HepG2 (cell line): ENCODE data around the gene FAM114A1. TPM values are rescaled to one million over a fixed set of nuclear protein-coding genes. Genes with fewer than 3 reads are reported as not detected.

ENCODE experiments used
- ATAC-seq: fragments of 200-7000 bp; cut with Tn5 transposase; 3 replicates; pipeline ENCODE4 v1.9.1; 2020; ENCODE audit warnings: mild to moderate bottlenecking, moderate library complexity
- BruUV-seq: library from RNA; stranded (reverse); fragments of 400-500 nt; replicated peaks from 2 replicates; lab custom pipeline; 2021; lab: Mats Ljungman, UMichigan
- CTCF ChIA-PET: fragments of 300-600 bp; formaldehyde crosslinking; extraction: SDS; loops from one replicate; lab custom pipeline; 2021; ENCODE audit warnings: low total read pairs, inconsistent platforms, low intra/inter-chr PET ratio; lab: Yijun Ruan, JAX
- POLR2A ChIA-PET: fragments of 350-600 bp; sonication (Branson Sonifier 250); formaldehyde crosslinking; loops from one replicate; lab custom pipeline; 2020; ENCODE audit warnings: antibody characterized with exemption, inconsistent platforms; lab: Yijun Ruan, JAX
- DNase-seq: peaks from one replicate; pipeline ENCODE4 v3.0.0-alpha.2; 2015; ENCODE audit warnings: low spot score
- FAIRE-seq: peaks from 3 replicates; lab custom pipeline; 2011; peaks lifted over from hg19 to GRCh38; lab: Jason Lieb, UNC
- H2AFZ ChIP-seq: one replicate; pipeline ENCODE4 v1.6.1; 2011; ENCODE audit warnings: low read length, inconsistent platforms
- H3K27ac ChIP-seq: fragments of 300-600 bp; 3 replicates; pipeline ENCODE4 v1.8.0; 2011; ENCODE audit warnings: mixed run types, mild to moderate bottlenecking, mixed read lengths, low read length, inconsistent platforms; ENCODE audit not compliant: insufficient read depth; ENCODE audit errors: extremely low read length
- H3K27me3 ChIP-seq, 2 experiments: fragments of 200-600 bp in 1 of 2; 2 replicates in 1 of 2; 3 replicates in 1 of 2; pipeline versions ENCODE4 v1.6.0 to v1.8.0; 2011; ENCODE audit warnings: low read length in 2 of 2, mild to moderate bottlenecking in 2 of 2, moderate library complexity in 2 of 2, inconsistent platforms in 1 of 2; ENCODE audit not compliant: insufficient read depth in 2 of 2, control insufficient read depth in 1 of 2
- H3K36me3 ChIP-seq, 2 experiments: fragments of 200-600 bp in 1 of 2; replicated peaks in 1 of 2; 2 replicates in 1 of 2; 3 replicates in 1 of 2; pipeline versions ENCODE4 v1.5.1 to v1.8.0; 2011; ENCODE audit warnings: low read length in 2 of 2, inconsistent platforms in 1 of 2; ENCODE audit not compliant: insufficient read depth in 2 of 2, control insufficient read depth in 1 of 2
- H3K4me1 ChIP-seq: 2 replicates; pipeline ENCODE4 v1.5.1; 2012; ENCODE audit warnings: low read length, inconsistent platforms; ENCODE audit not compliant: insufficient read depth
- H3K4me2 ChIP-seq: 2 replicates; pipeline ENCODE4 v1.6.0; 2011; ENCODE audit warnings: low read depth, low read length, inconsistent platforms
- H3K4me3 ChIP-seq, 3 experiments: fragments of 200-600 bp in 1 of 3; sonication (generic), shearing (Covaris generic) in 1 of 3; replicated peaks in 1 of 3; 2 replicates each; pipeline ENCODE4 v1.5.1; 2011 to 2016; ENCODE audit warnings: low read length in 3 of 3, inconsistent platforms in 2 of 3, low read depth in 2 of 3, mild to moderate bottlenecking in 2 of 3, control low read depth in 1 of 3, mixed read lengths in 1 of 3; ENCODE audit not compliant: insufficient read depth in 1 of 3
- H3K79me2 ChIP-seq: one replicate; pipeline ENCODE4 v1.6.1; 2011; ENCODE audit warnings: low read length, inconsistent platforms; ENCODE audit not compliant: insufficient read depth
- H3K9ac ChIP-seq: 2 replicates; pipeline ENCODE4 v1.6.0; 2011; ENCODE audit warnings: mild to moderate bottlenecking, low read depth, low read length, inconsistent platforms; ENCODE audit not compliant: insufficient read depth
- H3K9me3 ChIP-seq: 2 replicates; pipeline ENCODE4 v1.5.1; 2012; ENCODE audit warnings: mild to moderate bottlenecking, low read length
- H4K20me1 ChIP-seq: 2 replicates; pipeline ENCODE4 v1.6.0; 2011; ENCODE audit warnings: inconsistent platforms, mild to moderate bottlenecking, low read length, moderate library complexity; ENCODE audit not compliant: insufficient read depth
- ASH2L ChIP-seq: fragments of 300-600, 200-600 bp; sonication (generic); IDR thresholded peaks from 2 replicates; pipeline ENCODE4 v1.7.0; 2017; ENCODE audit warnings: low read depth, mild to moderate bottlenecking, moderate library complexity, mixed read lengths, low read length; ENCODE audit not compliant: insufficient read length
- ATRX ChIP-seq: sonication (generic); formaldehyde crosslinking; IDR thresholded peaks from 2 replicates; pipeline ENCODE4 v1.4.0; 2020; ENCODE audit warnings: missing genetic modification reagents, borderline replicate concordance
- CTCF ChIP-seq: sonication (generic); formaldehyde crosslinking; IDR thresholded peaks from 2 replicates; pipeline ENCODE4 v1.5.0; 2020; ENCODE audit warnings: mild to moderate bottlenecking, missing genetic modification reagents, moderate library complexity
- DZIP1 ChIP-seq: sonication (generic); formaldehyde crosslinking; IDR thresholded peaks from 2 replicates; pipeline ENCODE4 v1.5.0; 2020; ENCODE audit warnings: mild to moderate bottlenecking, missing genetic modification reagents
- ERF ChIP-seq: IDR thresholded peaks from 2 replicates; pipeline ENCODE4 v1.6.1; 2018; ENCODE audit warnings: missing biosample characterization, missing genetic modification reagents
- GRHL1 ChIP-seq: sonication (generic); formaldehyde crosslinking; conservative IDR thresholded peaks from 2 replicates; pipeline ENCODE4 v1.8.0; 2022; ENCODE audit warnings: missing genetic modification reagents
- HNRNPL ChIP-seq: fragments of 200-400 bp; formaldehyde crosslinking; IDR thresholded peaks from 2 replicates; pipeline ENCODE4 v1.6.1; 2017; ENCODE audit warnings: mild to moderate bottlenecking, low read depth, low read length
- LRRFIP1 ChIP-seq: sonication (generic); formaldehyde crosslinking; conservative IDR thresholded peaks from 2 replicates; pipeline ENCODE4 v1.4.0; 2020; ENCODE audit warnings: missing genetic modification reagents
- MTA1 ChIP-seq: sonication (generic); formaldehyde crosslinking; IDR thresholded peaks from 2 replicates; pipeline ENCODE4 v1.4.0; 2020; ENCODE audit warnings: missing genetic modification reagents, mild to moderate bottlenecking, borderline replicate concordance
- SMARCC2 ChIP-seq: fragments of 450-650 bp; IDR thresholded peaks from 2 replicates; pipeline ENCODE4 v1.6.1; 2017; ENCODE audit warnings: antibody characterized with exemption, mild to moderate bottlenecking
- ZBTB21 ChIP-seq: sonication (generic); formaldehyde crosslinking; IDR thresholded peaks from 2 replicates; pipeline ENCODE4 v1.4.0; 2020; ENCODE audit warnings: missing genetic modification reagents
- ZNF598 ChIP-seq: sonication (generic); formaldehyde crosslinking; IDR thresholded peaks from 2 replicates; pipeline ENCODE4 v1.5.1; 2020; ENCODE audit warnings: mild to moderate bottlenecking, missing genetic modification reagents, borderline replicate concordance
- WGBS: methylation state at CpG from one replicate; pipeline ENCODE4 v1.1.6; 2017; ENCODE audit warnings: low lambda C conversion rate; 5-methylcytosine and 5-hydroxymethylcytosine counted together
- in situ Hi-C: cut with HindIII; loops from 2 replicates; pipeline ENCODE4 v1.10.0; 2017; ENCODE audit warnings: low pct_unique_long_range_greater_than_20kb; ENCODE audit not compliant: extremely low pct_ligation_motif_present
- intact Hi-C: fragments of 100-400 bp; cut with micrococcal nuclease; formaldehyde crosslinking; loops from one replicate; pipeline ENCODE4 v1.10.0; 2022; ENCODE audit not compliant: unreplicated experiment
- polyA plus RNA-seq, 8 experiments: library from polyadenylated mRNA; depleted of rRNA in 3 of 8; stranded (reverse) in 7 of 8; unstranded in 1 of 8; fragments of >200 nt; fragmentation: Illumina TruSeq in 4 of 8; extraction: Trizol in 4 of 8; gene quantifications; 2 replicates each; pipeline versions ENCODE4 v1.2.1 to v1.2.3, GENCODE V29; 2011 to 2016; ENCODE audit warnings: low read depth in 4 of 8, missing spikeins in 1 of 8, mixed read lengths in 1 of 8; ENCODE audit not compliant: insufficient read depth in 1 of 8
- total RNA-seq, 5 experiments: library from RNA; depleted of rRNA; stranded (reverse); fragments of >200 nt; fragmentation: Illumina TruSeq; extraction: Trizol; gene quantifications; 2 replicates each; pipeline ENCODE4 v1.2.3, GENCODE V29; 2016; ENCODE audit warnings: low read depth in 1 of 5

The FAM114A1 gene
- total and polyA plus RNA-seq, 2 of the 13 experiments (the other 11 are each of a cell fraction or from before 2014, with no cell fraction given) = 61.0 to 76.9 TPM

- TF ChIP-seq GRHL1 (CRISPR knock-in tag) = no peak
- no peak for TF ChIP-seq ZBTB21 (CRISPR knock-in tag)
- no peak for TF ChIP-seq LRRFIP1 (CRISPR knock-in tag)
- TF ChIP-seq ERF (CRISPR knock-in tag) = no peak
Observed at GRCh38 chr4:38832206-38832605, 35.4 kb upstream of the FAM114A1 start (continued).

GRCh38 chr4:38832624-38833528, 34.7 kb upstream of the FAM114A1 start:
- 63% methylated on average over 4 of the region's 7 CpGs for WGBS
- BruUV-seq = no TSS peak
- Histone ChIP-seq H3K9me3 (no peaks in the 10 kb centered on the region), H3K36me3 (no peaks in the 10 kb centered on the region), H3K79me2 (no peaks in the 10 kb centered on the region), H3K9ac (no peak overlapping the region), H3K27ac (no peak overlapping the region), H3K4me1 (peaks cover 4% of the 10 kb centered on the region; the same call in 1 of the 2 replicates), H3K4me2 (no peak overlapping the region), H3K27me3 (no peaks in the 10 kb centered on the region; a peak in 1 of 5 replicates), H3K4me3 (no peak overlapping the region), H4K20me1 (no peaks in the 10 kb centered on the region), H2AFZ (no peak overlapping the region)
- ATAC-seq = peak; percentile 92
- in situ Hi-C loops = no loop called here
- intact Hi-C loops = no loop called here
- POLR2A ChIA-PET = no interaction called here
- CTCF ChIA-PET = no interaction called here
- no peak for FAIRE-seq
- DNase-seq = no peak
- TF ChIP-seq ZNF598 (CRISPR knock-in tag) = no peak
- peak; percentile 47 for TF ChIP-seq CTCF (CRISPR knock-in tag)
- peak; percentile 97 for TF ChIP-seq HNRNPL
- no peak for TF ChIP-seq MTA1
- TF ChIP-seq ATRX (CRISPR knock-in tag) = no peak
- TF ChIP-seq SMARCC2 = no peak
- no peak for TF ChIP-seq DZIP1 (CRISPR knock-in tag)
- TF ChIP-seq ASH2L = no peak
